ENCODE measurements around the gene PCK2. TPM values are rescaled to one million over a fixed set of nuclear protein-coding genes. Genes with fewer than 3 reads are reported as not detected.

The PCK2 gene
- total and polyA plus RNA-seq, 12 donors: 4.4 to 37.0 (median 17.8) TPM

- no peak overlapping the region for H3K27ac ChIP-seq
- H3K4me3 ChIP-seq: no peak overlapping the region
- no peaks in the 10 kb centered on the region for H3K27me3 ChIP-seq
- no peaks in the 10 kb centered on the region for H3K4me1 ChIP-seq (replicated peaks in 1 of 2)
- no peaks in the 10 kb centered on the region for H3K9me3 ChIP-seq (replicated peaks in 1 of 3)
- H3K36me3 ChIP-seq (replicated peaks in 1 of 2): no peaks in the 10 kb centered on the region
- WGBS, 4 donors: 70 to 86% (median 77%) methylated on average over 9 to 11 of the region's 11 CpGs
- intact Hi-C loops (cut with DNase I): no loop called here
- no peak for DNase-seq
- TF ChIP-seq POLR2A (IDR thresholded peaks at IDR 0.05) (no peak), CTCF (IDR thresholded peaks at IDR 0.05) (no peak)
Measured at GRCh38 chr14:24075485-24076301, 18.4 kb upstream of the PCK2 start.

DNA sequence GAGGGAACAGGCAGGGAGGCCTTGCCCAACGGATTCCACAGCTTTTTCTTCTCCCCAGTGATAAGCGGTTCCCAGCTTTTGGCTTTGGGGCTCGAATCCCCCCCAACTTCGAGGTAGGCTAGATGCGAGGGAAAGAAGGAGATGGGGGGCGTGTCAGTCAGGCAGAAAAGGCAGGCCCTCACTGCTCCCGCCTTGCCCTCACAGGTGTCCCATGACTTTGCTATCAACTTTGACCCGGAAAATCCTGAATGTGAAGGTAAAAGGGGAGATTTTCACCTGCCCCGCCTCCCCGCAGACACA lies 17.9 kb upstream of the PCK2 start:
- intact Hi-C loops (cut with DNase I): no loop called here
- TF ChIP-seq POLR2A (IDR thresholded peaks at IDR 0.05) (no peak), CTCF (IDR thresholded peaks at IDR 0.05) (no peak)
- WGBS, 4 donors: 85 to 92% (median 87%) methylated on average over 10 of the region's 10 CpGs

GRCh38 chr14:24077086-24077485 lies 17.0 kb upstream of the PCK2 start:
- WGBS, 4 donors: 79 to 91% (median 87%) methylated on average over 5 to 23 of the region's 23 CpGs

More for the DNA sequence above, 17.9 kb upstream of the PCK2 start:
- H3K4me3 ChIP-seq: no peak overlapping the region
- H3K27me3 ChIP-seq: no peaks in the 10 kb centered on the region
- DNase-seq: no peak
- H3K9me3 ChIP-seq (replicated peaks in 1 of 3): no peaks in the 10 kb centered on the region
- no peak overlapping the region for H3K27ac ChIP-seq
- no peaks in the 10 kb centered on the region for H3K4me1 ChIP-seq (replicated peaks in 1 of 2)
- no peaks in the 10 kb centered on the region for H3K36me3 ChIP-seq (replicated peaks in 1 of 2)

GRCh38 chr14:24078146-24078545 lies 16.0 kb upstream of the PCK2 start:
- no peaks in the 10 kb centered on the region for H3K36me3 ChIP-seq (replicated peaks in 1 of 2)
- 73 to 84% (median 78%) methylated on average over 3 of the region's 3 CpGs for WGBS, 4 donors
- TF ChIP-seq POLR2A (IDR thresholded peaks at IDR 0.05) (no peak), CTCF (IDR thresholded peaks at IDR 0.05) (no peak)
- H3K27ac ChIP-seq: no peak overlapping the region
- no peaks in the 10 kb centered on the region for H3K27me3 ChIP-seq
- intact Hi-C loops (cut with DNase I): no loop called here
- no peak for DNase-seq
- H3K9me3 ChIP-seq (replicated peaks in 1 of 3): no peaks in the 10 kb centered on the region
- no peak overlapping the region for H3K4me3 ChIP-seq
- no peaks in the 10 kb centered on the region for H3K4me1 ChIP-seq (replicated peaks in 1 of 2)

More at GRCh38 chr14:24077086-24077485, 17.0 kb upstream of the PCK2 start:
- Histone ChIP-seq H3K27ac (no peak overlapping the region), H3K4me3 (no peak overlapping the region), H3K9me3 (replicated peaks in 1 of 3) (no peaks in the 10 kb centered on the region), H3K27me3 (no peaks in the 10 kb centered on the region), H3K4me1 (replicated peaks in 1 of 2) (no peaks in the 10 kb centered on the region), H3K36me3 (replicated peaks in 1 of 2) (no peaks in the 10 kb centered on the region)
- intact Hi-C loops (cut with DNase I): no loop called here
- no peak for TF ChIP-seq CTCF (IDR thresholded peaks at IDR 0.05)
- TF ChIP-seq POLR2A (IDR thresholded peaks at IDR 0.05): no peak
- DNase-seq: no peak

Data from adrenal gland (tissue), 12 donors.